K562 (cell line): ENCODE results near the gene NOCT. TPM values are rescaled to one million over a fixed set of nuclear protein-coding genes. Genes with fewer than 3 reads are reported as not detected.
A peak's percentile ranks its signal among the peaks of the same experiment; 100 is the strongest.

Source experiments
- C11orf30 ChIP-seq: fragments of 450-650 bp; IDR thresholded peaks from 2 replicates; pipeline ENCODE4 v1.6.1; 2016; ENCODE audit warnings: low read depth, mild to moderate bottlenecking
- ERF ChIP-seq: fragments of 450-650 bp; formaldehyde crosslinking; IDR thresholded peaks from 2 replicates; pipeline ENCODE4 v1.4.0; 2020; ENCODE audit warnings: mild to moderate bottlenecking, mixed read lengths
- HDAC6 ChIP-seq: IDR thresholded peaks from 2 replicates; pipeline ENCODE4 v1.6.1; 2012; ENCODE audit warnings: low read depth, mild to moderate bottlenecking, control low read depth, inconsistent platforms, low read length, moderate library complexity
- HES1 ChIP-seq: fragments of 450-650 bp; IDR thresholded peaks from 2 replicates; pipeline ENCODE4 v1.6.1; 2016; ENCODE audit warnings: low read depth, mild to moderate bottlenecking, moderate library complexity
- MLLT1 ChIP-seq, 2 experiments: fragments of 450-650 bp; IDR thresholded peaks; 2 replicates each; pipeline ENCODE4 v1.6.1; 2016
- MTF1 ChIP-seq: fragments of 250-450 bp; sonication (Bioruptor Pico); IDR thresholded peaks from 2 replicates; pipeline ENCODE4 v1.9.0; 2021; ENCODE audit warnings: moderate library complexity, mild to moderate bottlenecking, inconsistent platforms, borderline replicate concordance
- NONO ChIP-seq, 2 experiments: fragments of 200-400 bp in 1 of 2; fragments of 450-650 bp in 1 of 2; formaldehyde crosslinking in 1 of 2; IDR thresholded peaks; 2 replicates each; pipeline ENCODE4 v1.6.1; 2017; ENCODE audit warnings: low read depth in 2 of 2, mild to moderate bottlenecking in 2 of 2, moderate library complexity in 2 of 2, low read length in 1 of 2
- NR2F6 ChIP-seq: fragments of 450-650 bp; formaldehyde crosslinking; IDR thresholded peaks from 2 replicates; pipeline ENCODE4 v1.4.0; 2020; ENCODE audit warnings: mild to moderate bottlenecking
- SREBF2 ChIP-seq: sonication (generic); formaldehyde crosslinking; IDR thresholded peaks from 2 replicates; pipeline ENCODE4 v1.4.0; 2020; ENCODE audit warnings: mild to moderate bottlenecking, missing genetic modification reagents
- SRSF9 ChIP-seq: fragments of 200-400 bp; formaldehyde crosslinking; IDR thresholded peaks from 2 replicates; pipeline ENCODE4 v1.6.1; 2017; ENCODE audit warnings: low read depth, low read length, borderline replicate concordance
- TAF7 ChIP-seq: fragments of 450-650 bp; IDR thresholded peaks from 2 replicates; pipeline ENCODE4 v1.6.1; 2016; ENCODE audit warnings: missing genetic modification characterization, missing compliant biosample characterization
- TCF7 ChIP-seq: sonication (generic); IDR thresholded peaks from 2 replicates; pipeline ENCODE4 v1.6.1; 2016; ENCODE audit warnings: antibody characterized with exemption, borderline replicate concordance
- TCF7L2 ChIP-seq: fragments of 150-350 bp; IDR thresholded peaks from 2 replicates; pipeline ENCODE4 v1.6.1; 2016; ENCODE audit warnings: low read depth, mild to moderate bottlenecking, low read length, moderate library complexity
- YY1 ChIP-seq, 3 experiments: IDR thresholded peaks; 2 replicates each; pipeline ENCODE4 v1.6.1; 2011; ENCODE audit warnings: low read length in 2 of 3, mild to moderate bottlenecking in 2 of 3, moderate library complexity in 2 of 3, borderline replicate concordance in 1 of 3, control low read depth in 1 of 3, low read depth in 1 of 3; ENCODE audit not compliant: insufficient read depth in 3 of 3, insufficient replicate concordance in 2 of 3, control insufficient read depth in 1 of 3, insufficient read length in 1 of 3; ENCODE audit errors: extremely low read depth in 1 of 3
- ZFX ChIP-seq: sonication (generic); formaldehyde crosslinking; IDR thresholded peaks from 2 replicates; pipeline ENCODE4 v1.8.0; 2022; ENCODE audit warnings: mild to moderate bottlenecking, missing genetic modification reagents, moderate library complexity
- polyA plus RNA-seq, 8 experiments: library from polyadenylated mRNA; depleted of rRNA in 4 of 8; stranded (reverse) in 5 of 8; unstranded in 3 of 8; fragments of >200 nt; fragmentation: Nextera tagmentation in 2 of 8; fragmentation: Illumina TruSeq in 1 of 8; extraction: Ambion mirVana in 2 of 8; extraction: Trizol in 1 of 8; gene quantifications; 2 replicates each; pipeline versions ENCODE4 v1.2.1 to v1.2.3, GENCODE V29; 2011 to 2014; ENCODE audit warnings: inconsistent platforms in 1 of 8, missing spikeins in 1 of 8
- total RNA-seq, 7 experiments: library from RNA; depleted of rRNA in 6 of 7; stranded (reverse); fragments of >200 nt in 6 of 7; fragmentation: Illumina TruSeq in 2 of 7; extraction: Trizol in 2 of 7; gene quantifications; 2 replicates each; pipeline versions ENCODE4 v1.2.1 to v1.2.3, GENCODE V29; 2011 to 2021; ENCODE audit warnings: low replicate concordance in 1 of 7
- TF ChIP-seq, protein P1 (sequence below), 2 experiments: fragments of 450-650 bp; formaldehyde crosslinking in 1 of 2; IDR thresholded peaks; 2 replicates each; pipeline versions ENCODE4 v1.4.0 to v1.6.1; 2014 to 2020; ENCODE audit warnings: mild to moderate bottlenecking in 2 of 2, borderline replicate concordance in 1 of 2, low read depth in 1 of 2

NOCT gene
- total and polyA plus RNA-seq, 9 of the 15 experiments (the other 6 are each of a cell fraction or from before 2014, with no cell fraction given) = 1.3 to 20.2 (median 11.1) TPM

DNA sequence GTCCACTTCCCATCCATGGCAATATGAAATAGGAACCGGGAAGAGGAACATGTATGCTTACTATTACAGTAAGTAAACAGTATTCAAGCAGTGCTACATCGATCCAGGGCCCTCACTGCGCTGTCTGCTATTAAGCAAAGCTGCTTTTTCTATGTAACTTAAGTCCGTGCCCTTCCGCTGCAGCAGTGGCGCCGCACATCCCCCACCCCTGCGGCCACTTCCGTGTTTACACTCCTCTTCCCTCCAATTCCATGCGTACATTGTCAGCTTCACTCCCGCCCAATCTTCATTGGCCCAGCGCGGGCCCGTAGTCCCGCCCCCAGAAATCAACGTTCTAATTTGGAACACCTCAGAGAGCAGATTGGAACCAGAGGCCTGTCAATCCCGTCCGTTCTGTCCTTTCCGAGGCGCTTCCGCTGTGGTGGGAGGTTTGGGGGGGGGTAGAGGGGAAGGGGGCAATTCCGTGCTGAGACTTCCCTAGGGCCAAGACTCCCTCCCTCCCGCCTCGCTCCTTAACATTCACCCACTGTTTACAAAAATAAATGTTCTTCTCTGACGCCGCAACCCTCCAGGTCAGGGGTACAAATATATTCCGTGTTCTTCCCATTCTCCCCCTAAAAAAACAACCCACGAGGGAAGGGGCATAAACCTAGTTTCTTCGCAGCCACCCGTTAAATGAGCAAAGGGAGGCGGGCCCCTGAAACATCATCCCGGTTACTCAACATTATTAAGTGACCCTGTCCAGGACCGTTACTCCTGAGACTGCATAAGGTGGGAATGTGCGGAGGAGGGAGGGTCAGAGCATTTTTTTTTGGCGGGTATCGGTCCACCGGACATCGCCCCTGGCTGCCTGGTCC lies 67.4 kb downstream of the NOCT start (continued):
- TF ChIP-seq SRSF9 (no peak), NR2F6 (CRISPR knock-in tag) (no peak), NONO (IDR thresholded peaks at IDR 0.05; ENCODE audit: low read depth in 2 of 2, low read length in 1 of 2) (no peak), SREBF2 (CRISPR knock-in tag) (no peak), HDAC6 (no peak), MLLT1 (IDR thresholded peaks at IDR 0.05) (peak; percentile 19 to 41; a peak in 3 of 4 replicates), TCF7 (no peak), TAF7 (tag) (no peak), ERF (no peak), MTF1 (no peak), YY1 (IDR thresholded peaks at IDR 0.05; ENCODE audit: borderline replicate concordance in 1 of 3, control insufficient read depth in 1 of 3, extremely low read depth in 1 of 3, insufficient read depth in 3 of 3, insufficient read length in 1 of 3, insufficient replicate concordance in 2 of 3, low read depth in 1 of 3, low read length in 2 of 3) (peak in 2 of 3 experiments; percentile 61 to 62), C11orf30 (no peak), HES1 (no peak), TCF7L2 (no peak), ZFX (CRISPR knock-in tag) (0 out of 2 replicates have a peak, but pooled peaks have one; percentile 35)
- TF ChIP-seq, protein P1, sequence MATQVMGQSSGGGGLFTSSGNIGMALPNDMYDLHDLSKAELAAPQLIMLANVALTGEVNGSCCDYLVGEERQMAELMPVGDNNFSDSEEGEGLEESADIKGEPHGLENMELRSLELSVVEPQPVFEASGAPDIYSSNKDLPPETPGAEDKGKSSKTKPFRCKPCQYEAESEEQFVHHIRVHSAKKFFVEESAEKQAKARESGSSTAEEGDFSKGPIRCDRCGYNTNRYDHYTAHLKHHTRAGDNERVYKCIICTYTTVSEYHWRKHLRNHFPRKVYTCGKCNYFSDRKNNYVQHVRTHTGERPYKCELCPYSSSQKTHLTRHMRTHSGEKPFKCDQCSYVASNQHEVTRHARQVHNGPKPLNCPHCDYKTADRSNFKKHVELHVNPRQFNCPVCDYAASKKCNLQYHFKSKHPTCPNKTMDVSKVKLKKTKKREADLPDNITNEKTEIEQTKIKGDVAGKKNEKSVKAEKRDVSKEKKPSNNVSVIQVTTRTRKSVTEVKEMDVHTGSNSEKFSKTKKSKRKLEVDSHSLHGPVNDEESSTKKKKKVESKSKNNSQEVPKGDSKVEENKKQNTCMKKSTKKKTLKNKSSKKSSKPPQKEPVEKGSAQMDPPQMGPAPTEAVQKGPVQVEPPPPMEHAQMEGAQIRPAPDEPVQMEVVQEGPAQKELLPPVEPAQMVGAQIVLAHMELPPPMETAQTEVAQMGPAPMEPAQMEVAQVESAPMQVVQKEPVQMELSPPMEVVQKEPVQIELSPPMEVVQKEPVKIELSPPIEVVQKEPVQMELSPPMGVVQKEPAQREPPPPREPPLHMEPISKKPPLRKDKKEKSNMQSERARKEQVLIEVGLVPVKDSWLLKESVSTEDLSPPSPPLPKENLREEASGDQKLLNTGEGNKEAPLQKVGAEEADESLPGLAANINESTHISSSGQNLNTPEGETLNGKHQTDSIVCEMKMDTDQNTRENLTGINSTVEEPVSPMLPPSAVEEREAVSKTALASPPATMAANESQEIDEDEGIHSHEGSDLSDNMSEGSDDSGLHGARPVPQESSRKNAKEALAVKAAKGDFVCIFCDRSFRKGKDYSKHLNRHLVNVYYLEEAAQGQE (IDR thresholded peaks at IDR 0.05; ENCODE audit: borderline replicate concordance) = no peak
- TF ChIP-seq, protein P1 (CRISPR knock-in tag; IDR thresholded peaks at IDR 0.05; ENCODE audit: low read depth) = no peak
